ENCODE measurements around the gene UCMA.
A peak's percentile ranks its signal among the peaks of the same experiment; 100 is the strongest.

DNA sequence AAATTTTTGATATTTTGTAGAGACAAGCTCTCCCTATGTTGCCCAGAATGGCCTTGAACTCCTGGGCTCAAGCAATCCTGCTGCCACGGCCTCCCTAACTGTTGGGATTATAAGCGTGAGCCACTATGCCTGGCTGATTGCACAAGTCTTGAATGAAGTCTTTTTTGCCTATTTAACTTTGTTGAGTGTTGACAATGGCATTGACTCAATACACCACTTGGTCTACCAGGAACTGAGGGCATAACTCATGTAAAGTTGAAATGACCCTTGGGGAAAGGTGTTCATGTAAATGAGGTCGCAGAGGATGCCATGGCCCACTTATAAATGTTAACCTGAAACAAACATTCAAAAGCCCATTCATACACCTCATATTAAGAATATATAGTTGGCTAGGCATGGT is 7.4 kb upstream of the UCMA start:
- TF ChIP-seq POLR2A (IDR thresholded peaks at IDR 0.05) (no peak), EP300 (IDR thresholded peaks at IDR 0.05) (peak in 1 of 4 donors; percentile 79), POLR2AphosphoS5 (IDR thresholded peaks at IDR 0.05) (no peak)
- TF ChIP-seq, protein P1, sequence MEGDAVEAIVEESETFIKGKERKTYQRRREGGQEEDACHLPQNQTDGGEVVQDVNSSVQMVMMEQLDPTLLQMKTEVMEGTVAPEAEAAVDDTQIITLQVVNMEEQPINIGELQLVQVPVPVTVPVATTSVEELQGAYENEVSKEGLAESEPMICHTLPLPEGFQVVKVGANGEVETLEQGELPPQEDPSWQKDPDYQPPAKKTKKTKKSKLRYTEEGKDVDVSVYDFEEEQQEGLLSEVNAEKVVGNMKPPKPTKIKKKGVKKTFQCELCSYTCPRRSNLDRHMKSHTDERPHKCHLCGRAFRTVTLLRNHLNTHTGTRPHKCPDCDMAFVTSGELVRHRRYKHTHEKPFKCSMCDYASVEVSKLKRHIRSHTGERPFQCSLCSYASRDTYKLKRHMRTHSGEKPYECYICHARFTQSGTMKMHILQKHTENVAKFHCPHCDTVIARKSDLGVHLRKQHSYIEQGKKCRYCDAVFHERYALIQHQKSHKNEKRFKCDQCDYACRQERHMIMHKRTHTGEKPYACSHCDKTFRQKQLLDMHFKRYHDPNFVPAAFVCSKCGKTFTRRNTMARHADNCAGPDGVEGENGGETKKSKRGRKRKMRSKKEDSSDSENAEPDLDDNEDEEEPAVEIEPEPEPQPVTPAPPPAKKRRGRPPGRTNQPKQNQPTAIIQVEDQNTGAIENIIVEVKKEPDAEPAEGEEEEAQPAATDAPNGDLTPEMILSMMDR (IDR thresholded peaks at IDR 0.05): no peak

Measured in upper lobe of left lung (tissue), 4 donors.